GM23338 (cell line): ENCODE results near the gene ZNF23. TPM values are rescaled to one million over a fixed set of nuclear protein-coding genes. Genes with fewer than 3 reads are reported as not detected.

Experiments
- ATAC-seq: fragments of 200-7000 bp; cut with Tn5 transposase; 3 replicates; pipeline ENCODE4 v1.9.1; 2020
- DNase-seq: peaks from one replicate; pipeline ENCODE4 v3.0.0-alpha.2; 2015; ENCODE audit warnings: low spot score
- H2AFZ ChIP-seq: fragments of 200-600 bp; sonication (generic); 2 replicates; pipeline ENCODE4 v1.8.0; 2016; ENCODE audit warnings: antibody characterized with exemption, mild to moderate bottlenecking, moderate library complexity
- H3F3A ChIP-seq: fragments of 200-600 bp; sonication (generic); replicated peaks from 2 replicates; pipeline ENCODE4 v1.8.0; 2017; ENCODE audit warnings: antibody characterized with exemption, mixed run types, low read depth
- H3K27ac ChIP-seq: fragments of 200-600 bp; sonication (generic); 2 replicates; pipeline ENCODE4 v1.6.1; 2016; ENCODE audit warnings: low read depth
- H3K27me3 ChIP-seq: fragments of 200-600 bp; sonication (generic); 2 replicates; pipeline ENCODE4 v1.8.0; 2016; ENCODE audit warnings: mild to moderate bottlenecking, mixed run types, moderate library complexity; ENCODE audit not compliant: insufficient read depth
- H3K36me3 ChIP-seq: fragments of 200-600 bp; sonication (generic); 2 replicates; pipeline ENCODE4 v1.8.0; 2016; ENCODE audit warnings: mild to moderate bottlenecking; ENCODE audit not compliant: insufficient read depth
- H3K4me1 ChIP-seq: fragments of 200-600 bp; sonication (generic); 2 replicates; pipeline ENCODE4 v1.8.0; 2016; ENCODE audit warnings: mild to moderate bottlenecking, moderate library complexity; ENCODE audit not compliant: insufficient read depth
- H3K4me2 ChIP-seq: fragments of 200-600 bp; sonication (generic); 2 replicates; pipeline ENCODE4 v1.7.1; 2017; ENCODE audit warnings: mixed run types
- H3K4me3 ChIP-seq: fragments of 200-600 bp; sonication (generic); 2 replicates; pipeline ENCODE4 v1.6.1; 2016; ENCODE audit warnings: mixed run types
- H3K79me2 ChIP-seq: fragments of 200-600 bp; sonication (generic); replicated peaks from 2 replicates; pipeline ENCODE4 v1.8.0; 2017; ENCODE audit warnings: mild to moderate bottlenecking; ENCODE audit not compliant: insufficient read depth
- H3K9me2 ChIP-seq: fragments of 200-600 bp; sonication (generic); 2 replicates; pipeline ENCODE4 v1.8.0; 2017; ENCODE audit not compliant: insufficient read depth
- H4K20me1 ChIP-seq: fragments of 200-600 bp; sonication (generic); replicated peaks from 2 replicates; pipeline ENCODE4 v1.8.0; 2017; ENCODE audit warnings: mild to moderate bottlenecking; ENCODE audit not compliant: insufficient read depth
- H3K27ac Mint-ChIP-seq: 2 replicates; pipeline ENCODE4 v1.8.0; 2020; ENCODE audit warnings: inconsistent platforms, mild to moderate bottlenecking, moderate library complexity, mixed read lengths
- H3K27me3 Mint-ChIP-seq: 3 replicates; pipeline ENCODE4 v1.8.0; 2022; ENCODE audit warnings: low read depth, mild to moderate bottlenecking, moderate library complexity, mixed read lengths, inconsistent platforms; ENCODE audit not compliant: insufficient read depth, poor library complexity
- H3K36me3 Mint-ChIP-seq: 3 replicates; pipeline ENCODE4 v1.8.0; 2021; ENCODE audit warnings: low read depth, mild to moderate bottlenecking, inconsistent platforms, moderate library complexity, mixed read lengths
- H3K4me1 Mint-ChIP-seq: 3 replicates; pipeline ENCODE4 v1.8.0; 2020; ENCODE audit warnings: mild to moderate bottlenecking, inconsistent platforms, mixed read lengths
- H3K4me3 Mint-ChIP-seq: 3 replicates; pipeline ENCODE4 v1.8.0; 2021; ENCODE audit warnings: moderate library complexity, mild to moderate bottlenecking, inconsistent platforms, mixed read lengths
- H3K9me3 Mint-ChIP-seq: 3 replicates; pipeline ENCODE4 v1.8.0; 2020; ENCODE audit warnings: moderate library complexity, mild to moderate bottlenecking, inconsistent platforms, mixed read lengths
- CREB1 ChIP-seq: fragments of 250-450 bp; sonication (Bioruptor Pico); IDR thresholded peaks from 2 replicates; pipeline ENCODE4 v1.5.0; 2020; ENCODE audit warnings: low read depth, mild to moderate bottlenecking, moderate library complexity
- EZH2 ChIP-seq: fragments of 200-600 bp; sonication (generic); IDR thresholded peaks from one replicate; pipeline ENCODE4 v1.8.0; 2017; ENCODE audit warnings: antibody characterized with exemption, mild to moderate bottlenecking, low read depth; ENCODE audit not compliant: unreplicated experiment
- NANOG ChIP-seq: IDR thresholded peaks from 2 replicates; pipeline ENCODE4 v1.6.1; 2016; ENCODE audit warnings: antibody characterized with exemption, borderline replicate concordance
- ZNF114 ChIP-seq: fragments of 250-450 bp; sonication (Bioruptor Pico); IDR thresholded peaks from 2 replicates; pipeline ENCODE4 v1.5.0; 2020; ENCODE audit warnings: mild to moderate bottlenecking, moderate library complexity
- ZNF462 ChIP-seq: fragments of 250-450 bp; sonication (Bioruptor Pico); IDR thresholded peaks from 2 replicates; pipeline ENCODE4 v1.5.0; 2020; ENCODE audit warnings: mild to moderate bottlenecking, moderate library complexity
- polyA plus RNA-seq: library from polyadenylated mRNA; unstranded; fragments of >200 nt; fragmentation: Nextera tagmentation; extraction: Ambion mirVana; gene quantifications from 2 replicates; pipeline ENCODE4 v1.2.1, GENCODE V29; 2016
- total RNA-seq: library from RNA; depleted of rRNA; stranded (reverse); fragments of >200 nt; shearing (Covaris generic); gene quantifications from 2 replicates; pipeline ENCODE4 v1.2.3, GENCODE V29; 2014
- TF ChIP-seq, protein P1 (sequence below), 2 experiments: fragments of 200-600 bp in 1 of 2; sonication (generic) in 1 of 2; conservative IDR thresholded peaks; 2 replicates each; pipeline versions ENCODE4 v1.5.1 to v1.6.1; 2016 to 2017; ENCODE audit warnings: antibody characterized with exemption in 2 of 2, low read depth in 2 of 2, mild to moderate bottlenecking in 2 of 2, moderate library complexity in 1 of 2
- TF ChIP-seq, protein P2 (sequence below): IDR thresholded peaks from one replicate; pipeline ENCODE4 v1.6.1; 2018; ENCODE audit warnings: antibody characterized with exemption; ENCODE audit not compliant: unreplicated experiment

ZNF23 gene
- total and polyA plus RNA-seq, 2 experiments from 2014 or later: 8.4 to 8.8 TPM

- TF ChIP-seq ZNF462 (CRISPR knock-in tag): no peak
- TF ChIP-seq NANOG: no peak
- TF ChIP-seq, protein P1, sequence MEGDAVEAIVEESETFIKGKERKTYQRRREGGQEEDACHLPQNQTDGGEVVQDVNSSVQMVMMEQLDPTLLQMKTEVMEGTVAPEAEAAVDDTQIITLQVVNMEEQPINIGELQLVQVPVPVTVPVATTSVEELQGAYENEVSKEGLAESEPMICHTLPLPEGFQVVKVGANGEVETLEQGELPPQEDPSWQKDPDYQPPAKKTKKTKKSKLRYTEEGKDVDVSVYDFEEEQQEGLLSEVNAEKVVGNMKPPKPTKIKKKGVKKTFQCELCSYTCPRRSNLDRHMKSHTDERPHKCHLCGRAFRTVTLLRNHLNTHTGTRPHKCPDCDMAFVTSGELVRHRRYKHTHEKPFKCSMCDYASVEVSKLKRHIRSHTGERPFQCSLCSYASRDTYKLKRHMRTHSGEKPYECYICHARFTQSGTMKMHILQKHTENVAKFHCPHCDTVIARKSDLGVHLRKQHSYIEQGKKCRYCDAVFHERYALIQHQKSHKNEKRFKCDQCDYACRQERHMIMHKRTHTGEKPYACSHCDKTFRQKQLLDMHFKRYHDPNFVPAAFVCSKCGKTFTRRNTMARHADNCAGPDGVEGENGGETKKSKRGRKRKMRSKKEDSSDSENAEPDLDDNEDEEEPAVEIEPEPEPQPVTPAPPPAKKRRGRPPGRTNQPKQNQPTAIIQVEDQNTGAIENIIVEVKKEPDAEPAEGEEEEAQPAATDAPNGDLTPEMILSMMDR (conservative IDR thresholded peaks at IDR 0.05; ENCODE audit: low read depth in 2 of 2): no peak
Measured at GRCh38 chr16:71426880-71427615, 35.0 kb downstream of the ZNF23 start (continued).

- Histone ChIP-seq H3K36me3 (no peaks in the 10 kb centered on the region), H3K4me2 (peak overlapping the region; percentile 90), H4K20me1 (0 out of 2 replicates have a peak, but pooled peaks cover 2% of the 10 kb centered on the region), H3K9me2 (no peaks in the 10 kb centered on the region), H3K4me3 (peak overlapping the region; percentile 76), H3K4me1 (peaks cover 12% of the 10 kb centered on the region; the same call in 1 of the 2 replicates), H2AFZ (peak overlapping the region; percentile 99), H3K27me3 (peaks cover 10% of the 10 kb centered on the region; the same call in 1 of the 2 replicates), H3K79me2 (no peaks in the 10 kb centered on the region), H3F3A (peaks cover 6% of the 10 kb centered on the region), H3K27ac (no peak overlapping the region)
- DNase-seq (peak; percentile 95), ATAC-seq (peak; percentile 90)
- H3K4me1 Mint-ChIP-seq: peaks cover 7% of the 10 kb centered on the region; the same call in 2 of the 3 replicates
- H3K36me3 Mint-ChIP-seq: peaks cover 3% of the 10 kb centered on the region; the same call in 1 of the 3 replicates
- peaks cover 25% of the 10 kb centered on the region for H3K27me3 Mint-ChIP-seq
- peak overlapping the region; percentile 80 for H3K4me3 Mint-ChIP-seq
- peaks cover 3% of the 10 kb centered on the region; the same call in 2 of the 3 replicates for H3K9me3 Mint-ChIP-seq
- H3K27ac Mint-ChIP-seq: peak overlapping the region; percentile 47
- TF ChIP-seq, protein P2, sequence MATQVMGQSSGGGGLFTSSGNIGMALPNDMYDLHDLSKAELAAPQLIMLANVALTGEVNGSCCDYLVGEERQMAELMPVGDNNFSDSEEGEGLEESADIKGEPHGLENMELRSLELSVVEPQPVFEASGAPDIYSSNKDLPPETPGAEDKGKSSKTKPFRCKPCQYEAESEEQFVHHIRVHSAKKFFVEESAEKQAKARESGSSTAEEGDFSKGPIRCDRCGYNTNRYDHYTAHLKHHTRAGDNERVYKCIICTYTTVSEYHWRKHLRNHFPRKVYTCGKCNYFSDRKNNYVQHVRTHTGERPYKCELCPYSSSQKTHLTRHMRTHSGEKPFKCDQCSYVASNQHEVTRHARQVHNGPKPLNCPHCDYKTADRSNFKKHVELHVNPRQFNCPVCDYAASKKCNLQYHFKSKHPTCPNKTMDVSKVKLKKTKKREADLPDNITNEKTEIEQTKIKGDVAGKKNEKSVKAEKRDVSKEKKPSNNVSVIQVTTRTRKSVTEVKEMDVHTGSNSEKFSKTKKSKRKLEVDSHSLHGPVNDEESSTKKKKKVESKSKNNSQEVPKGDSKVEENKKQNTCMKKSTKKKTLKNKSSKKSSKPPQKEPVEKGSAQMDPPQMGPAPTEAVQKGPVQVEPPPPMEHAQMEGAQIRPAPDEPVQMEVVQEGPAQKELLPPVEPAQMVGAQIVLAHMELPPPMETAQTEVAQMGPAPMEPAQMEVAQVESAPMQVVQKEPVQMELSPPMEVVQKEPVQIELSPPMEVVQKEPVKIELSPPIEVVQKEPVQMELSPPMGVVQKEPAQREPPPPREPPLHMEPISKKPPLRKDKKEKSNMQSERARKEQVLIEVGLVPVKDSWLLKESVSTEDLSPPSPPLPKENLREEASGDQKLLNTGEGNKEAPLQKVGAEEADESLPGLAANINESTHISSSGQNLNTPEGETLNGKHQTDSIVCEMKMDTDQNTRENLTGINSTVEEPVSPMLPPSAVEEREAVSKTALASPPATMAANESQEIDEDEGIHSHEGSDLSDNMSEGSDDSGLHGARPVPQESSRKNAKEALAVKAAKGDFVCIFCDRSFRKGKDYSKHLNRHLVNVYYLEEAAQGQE: no peak
- TF ChIP-seq NANOG (peak; percentile 46; the same call in 1 of the 2 replicates), EZH2 (no peak), ZNF114 (CRISPR knock-in tag) (peak; percentile 78; the same call in 1 of the 2 replicates), CREB1 (CRISPR knock-in tag) (peak; percentile 73)
Measured at GRCh38 chr16:71426069-71426879, 35.8 kb downstream of the ZNF23 start.
